Dendritic cell treated with granulocyte-macrophage colony-stimulating factor and Interleukin-4, amounts not matched to agents 40 ng/mL and 50 ng/mL, for 4 days (primary cell): ENCODE measurements around the gene BABAM2.
"Not testable (repeated sequence)": the region's sequence is repeated elsewhere in the genome, so short reads cannot be mapped to it uniquely, and the experiment has no call there.

ENCODE experiments used
- H3K27ac Mint-ChIP-seq: one replicate; pipeline ENCODE4 v1.8.0; 2022; ENCODE audit warnings: mild to moderate bottlenecking, mixed read lengths
- H3K27me3 Mint-ChIP-seq: one replicate; pipeline ENCODE4 v1.8.0; 2022; ENCODE audit warnings: mild to moderate bottlenecking, mixed read lengths
- H3K36me3 Mint-ChIP-seq: one replicate; pipeline ENCODE4 v1.8.0; 2022; ENCODE audit warnings: low read depth, mixed read lengths
- H3K4me1 Mint-ChIP-seq: one replicate; pipeline ENCODE4 v1.8.0; 2022; ENCODE audit warnings: low read depth, mixed read lengths
- H3K4me3 Mint-ChIP-seq: one replicate; pipeline ENCODE4 v1.8.0; 2022; ENCODE audit warnings: mild to moderate bottlenecking, moderate library complexity, mixed read lengths
- H3K9me3 Mint-ChIP-seq: one replicate; pipeline ENCODE4 v1.8.0; 2022; ENCODE audit warnings: mixed read lengths
- intact Hi-C: fragments of 100-400 bp; cut with micrococcal nuclease; formaldehyde crosslinking; loops from one replicate; pipeline ENCODE4 v1.15.0; 2022

Gene BABAM2

DNA sequence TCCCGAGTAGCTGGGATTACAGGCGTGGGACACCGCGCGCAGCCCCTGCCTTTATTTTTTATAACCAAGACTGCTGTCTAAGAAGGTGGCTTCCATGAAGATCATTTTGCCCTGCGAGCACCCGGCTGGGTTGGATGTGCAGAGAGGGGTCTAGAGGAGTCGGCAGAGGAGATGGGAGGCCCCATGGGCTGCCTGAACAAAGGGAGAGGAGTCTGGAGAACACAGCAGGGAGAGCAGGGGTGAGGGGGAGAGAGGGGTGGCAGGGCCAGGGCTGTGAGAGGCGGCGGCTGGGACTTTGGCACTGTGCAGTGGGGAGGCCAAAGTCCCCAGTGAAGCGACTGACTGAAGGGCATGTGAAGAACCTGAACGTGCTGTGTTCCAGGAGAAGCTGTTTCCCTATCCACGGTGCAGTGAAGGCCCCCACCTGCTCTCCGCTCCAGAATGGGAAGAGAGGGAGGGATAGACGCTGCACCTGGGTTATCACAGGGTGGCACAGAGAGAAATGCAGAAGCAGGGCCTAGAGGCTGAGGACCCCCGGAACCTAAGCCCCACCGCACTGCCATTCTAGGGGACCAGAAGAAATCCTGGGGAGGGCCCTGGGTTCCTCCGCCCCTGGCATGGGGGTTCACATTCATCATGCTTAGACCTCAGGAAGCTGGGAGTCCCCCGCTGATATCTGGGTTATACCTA is 477.3 kb downstream of the BABAM2 start:
- Mint-ChIP-seq H3K4me3 (no peak overlapping the region), H3K4me1 (peaks cover 48% of the 10 kb centered on the region), H3K27me3 (peaks cover 34% of the 10 kb centered on the region), H3K36me3 (no peaks in the 10 kb centered on the region), H3K27ac (no peak overlapping the region), H3K9me3 (no peaks in the 10 kb centered on the region)
- intact Hi-C loops: no loop called here

DNA sequence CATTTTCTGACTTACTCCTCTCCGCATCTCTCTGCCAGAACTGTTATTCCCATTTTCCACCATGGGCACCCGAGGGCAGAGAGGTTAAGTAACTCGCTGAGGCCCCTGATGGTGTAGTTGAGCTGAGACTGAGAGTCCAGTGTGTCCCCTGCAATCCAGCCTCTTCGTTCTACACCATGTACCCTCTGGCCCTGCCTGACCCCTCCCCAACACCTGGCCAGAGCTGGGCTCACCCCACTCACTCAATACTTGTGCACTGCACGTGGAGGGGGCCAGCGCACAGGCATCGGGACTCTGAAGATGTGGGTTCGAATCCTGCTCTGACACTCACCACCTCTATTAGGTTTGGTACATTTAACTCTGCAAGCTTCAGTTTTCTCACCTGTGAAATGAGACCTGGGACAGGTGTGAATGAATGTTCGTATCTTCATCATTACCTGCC is 477.8 kb downstream of the BABAM2 start:
- peaks cover 43% of the 10 kb centered on the region for H3K4me1 Mint-ChIP-seq
- no peak overlapping the region for H3K27ac Mint-ChIP-seq
- H3K4me3 Mint-ChIP-seq: no peak overlapping the region
- peaks cover 33% of the 10 kb centered on the region for H3K27me3 Mint-ChIP-seq
- H3K9me3 Mint-ChIP-seq: no peaks in the 10 kb centered on the region
- intact Hi-C loops: no loop called here
- H3K36me3 Mint-ChIP-seq: no peaks in the 10 kb centered on the region

DNA sequence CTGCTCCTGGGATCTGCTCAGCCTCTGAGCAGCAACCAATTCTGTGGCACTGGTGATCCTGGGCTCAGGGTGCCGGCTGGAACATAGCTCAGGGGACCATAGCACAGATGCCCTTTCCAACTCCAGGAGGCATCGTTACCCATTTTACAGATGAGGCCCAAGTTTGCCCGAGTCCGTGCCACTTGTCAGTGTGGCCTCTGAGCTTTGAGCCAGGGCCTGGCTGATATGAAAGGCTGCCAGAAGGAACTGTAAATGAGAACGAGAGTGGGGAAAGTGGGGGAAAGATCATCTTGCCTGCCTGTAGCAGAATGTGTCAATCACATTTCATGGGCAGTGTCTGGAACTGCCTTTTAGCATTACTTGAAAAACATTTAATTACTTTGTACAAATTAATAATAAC is 478.8 kb downstream of the BABAM2 start:
- intact Hi-C loops: no loop called here
- Mint-ChIP-seq H3K27me3 (peaks cover 34% of the 10 kb centered on the region), H3K36me3 (no peaks in the 10 kb centered on the region), H3K4me1 (peaks cover 36% of the 10 kb centered on the region), H3K9me3 (no peaks in the 10 kb centered on the region), H3K4me3 (no peak overlapping the region), H3K27ac (no peak overlapping the region)

DNA sequence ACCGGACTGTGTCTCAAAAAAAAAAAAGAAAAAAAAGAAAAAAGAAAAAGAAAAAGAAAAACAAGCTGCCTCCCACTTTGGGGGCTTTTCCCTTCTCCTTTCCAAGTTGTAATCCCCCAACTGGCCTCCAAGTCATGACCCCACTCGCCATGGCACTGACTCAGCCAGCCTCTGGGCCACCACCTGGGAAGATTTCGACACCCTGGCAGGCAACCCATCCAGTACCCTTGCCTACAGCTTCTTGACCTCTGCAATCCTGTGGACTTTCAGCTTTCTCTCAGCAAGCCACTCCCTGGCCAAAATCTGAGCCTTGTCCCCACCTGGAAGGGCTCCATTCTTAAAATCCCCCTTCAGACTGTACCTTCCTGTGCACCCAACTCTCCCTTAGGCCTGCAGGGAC is 479.8 kb downstream of the BABAM2 start:
- Mint-ChIP-seq H3K4me3 (no peak overlapping the region), H3K4me1 (peaks cover 39% of the 10 kb centered on the region), H3K36me3 (no peaks in the 10 kb centered on the region), H3K27me3 (peaks cover 32% of the 10 kb centered on the region), H3K9me3 (no peaks in the 10 kb centered on the region), H3K27ac (no peak overlapping the region)
- intact Hi-C loops: no loop called here

DNA sequence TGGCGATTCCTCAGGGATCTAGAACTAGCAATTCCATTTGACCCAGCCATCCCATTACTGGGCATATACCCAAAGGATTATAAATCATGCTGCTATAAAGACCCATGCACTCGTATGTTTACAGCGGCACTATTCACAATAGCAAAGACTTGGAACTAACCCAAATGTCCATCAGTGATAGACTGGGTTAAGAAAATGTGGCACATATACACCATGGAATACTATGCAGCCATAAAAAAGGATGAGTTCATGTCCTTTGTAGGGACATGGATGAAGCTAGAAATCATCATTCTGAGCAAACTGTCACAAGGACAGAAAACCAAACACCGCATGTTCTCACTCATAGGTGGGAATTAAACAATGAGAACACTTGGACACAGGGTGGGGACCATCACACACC is 481.2 kb downstream of the BABAM2 start:
- H3K36me3 Mint-ChIP-seq, intact Hi-C loops, H3K27ac Mint-ChIP-seq, H3K9me3 Mint-ChIP-seq, H3K4me3 Mint-ChIP-seq: not testable (repeated sequence)
- Mint-ChIP-seq H3K4me1 (peaks cover 29% of the 10 kb centered on the region), H3K27me3 (peaks cover 39% of the 10 kb centered on the region)

DNA sequence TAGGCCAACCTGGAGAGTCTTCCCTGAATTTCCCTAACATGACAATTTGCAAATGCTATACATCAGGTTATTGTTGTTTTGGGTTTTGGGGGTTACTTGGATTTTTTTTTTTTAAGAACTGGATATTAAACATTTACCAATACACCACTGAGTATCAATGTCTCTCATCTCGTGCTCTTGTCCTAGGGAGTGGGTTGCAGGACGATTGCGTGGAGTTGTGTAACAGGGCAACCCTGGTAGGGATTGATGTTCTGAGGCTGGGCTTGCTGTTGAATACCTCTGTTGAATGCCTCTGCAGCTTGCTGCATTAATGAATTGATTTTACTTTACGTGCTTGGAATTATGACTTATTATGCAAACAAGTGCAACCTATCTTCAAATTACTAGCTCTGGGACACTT is 483.3 kb downstream of the BABAM2 start:
- intact Hi-C loops: no loop called here
- Mint-ChIP-seq H3K27ac (no peak overlapping the region), H3K36me3 (no peaks in the 10 kb centered on the region), H3K4me3 (no peak overlapping the region), H3K9me3 (no peaks in the 10 kb centered on the region), H3K27me3 (peaks cover 43% of the 10 kb centered on the region), H3K4me1 (peaks cover 27% of the 10 kb centered on the region)

DNA sequence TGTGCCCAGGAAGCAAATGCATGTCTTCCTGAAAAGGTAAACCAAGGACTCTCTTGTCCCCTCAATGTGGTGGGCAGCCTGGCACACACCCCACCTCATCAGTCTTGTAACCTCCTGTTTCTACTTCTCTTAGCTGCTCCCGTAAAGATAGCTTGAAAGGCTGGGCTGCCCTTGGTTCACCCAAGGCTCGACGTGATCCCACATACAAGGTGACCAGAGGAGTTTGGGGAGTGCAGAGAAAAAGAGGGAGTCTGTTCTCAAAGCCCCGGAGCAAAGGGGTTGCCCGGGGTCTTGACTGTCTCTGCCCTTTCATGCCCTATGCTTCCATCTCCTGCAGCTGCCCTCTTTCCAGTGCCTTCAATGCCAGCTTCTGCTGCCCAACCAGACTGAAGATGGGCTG is 483.8 kb downstream of the BABAM2 start:
- Mint-ChIP-seq H3K27ac (no peak overlapping the region), H3K9me3 (no peaks in the 10 kb centered on the region), H3K27me3 (peaks cover 41% of the 10 kb centered on the region), H3K4me1 (peaks cover 27% of the 10 kb centered on the region), H3K4me3 (no peak overlapping the region), H3K36me3 (no peaks in the 10 kb centered on the region)
- intact Hi-C loops: no loop called here

DNA sequence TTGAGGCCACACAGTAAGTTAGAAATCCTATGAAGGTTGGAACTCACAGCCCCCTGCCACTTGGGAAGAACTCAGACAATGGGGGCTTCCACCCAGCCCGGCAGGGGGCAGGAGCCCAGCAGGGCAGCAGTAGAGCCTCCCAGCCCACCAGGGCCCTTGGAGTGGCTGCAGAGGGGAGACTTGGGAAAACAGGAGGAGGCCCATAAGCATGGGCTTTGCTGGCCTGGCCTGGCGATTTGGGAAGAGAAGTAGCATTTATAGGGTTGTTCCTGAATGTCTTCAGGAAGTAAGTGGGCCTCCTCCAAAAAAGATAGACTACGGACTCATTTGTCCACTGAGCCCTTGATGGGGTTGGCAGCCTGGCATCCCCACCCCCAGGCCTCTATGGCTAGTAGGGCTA is 484.7 kb downstream of the BABAM2 start:
- Mint-ChIP-seq H3K36me3 (no peaks in the 10 kb centered on the region), H3K27ac (no peak overlapping the region), H3K9me3 (no peaks in the 10 kb centered on the region), H3K27me3 (peaks cover 41% of the 10 kb centered on the region), H3K4me1 (peaks cover 33% of the 10 kb centered on the region), H3K4me3 (no peak overlapping the region)
- intact Hi-C loops: loop anchor here (5.0 kb wide), 1 partner anchor 33 kb away; no protein-coding TSS in a partner anchor

DNA sequence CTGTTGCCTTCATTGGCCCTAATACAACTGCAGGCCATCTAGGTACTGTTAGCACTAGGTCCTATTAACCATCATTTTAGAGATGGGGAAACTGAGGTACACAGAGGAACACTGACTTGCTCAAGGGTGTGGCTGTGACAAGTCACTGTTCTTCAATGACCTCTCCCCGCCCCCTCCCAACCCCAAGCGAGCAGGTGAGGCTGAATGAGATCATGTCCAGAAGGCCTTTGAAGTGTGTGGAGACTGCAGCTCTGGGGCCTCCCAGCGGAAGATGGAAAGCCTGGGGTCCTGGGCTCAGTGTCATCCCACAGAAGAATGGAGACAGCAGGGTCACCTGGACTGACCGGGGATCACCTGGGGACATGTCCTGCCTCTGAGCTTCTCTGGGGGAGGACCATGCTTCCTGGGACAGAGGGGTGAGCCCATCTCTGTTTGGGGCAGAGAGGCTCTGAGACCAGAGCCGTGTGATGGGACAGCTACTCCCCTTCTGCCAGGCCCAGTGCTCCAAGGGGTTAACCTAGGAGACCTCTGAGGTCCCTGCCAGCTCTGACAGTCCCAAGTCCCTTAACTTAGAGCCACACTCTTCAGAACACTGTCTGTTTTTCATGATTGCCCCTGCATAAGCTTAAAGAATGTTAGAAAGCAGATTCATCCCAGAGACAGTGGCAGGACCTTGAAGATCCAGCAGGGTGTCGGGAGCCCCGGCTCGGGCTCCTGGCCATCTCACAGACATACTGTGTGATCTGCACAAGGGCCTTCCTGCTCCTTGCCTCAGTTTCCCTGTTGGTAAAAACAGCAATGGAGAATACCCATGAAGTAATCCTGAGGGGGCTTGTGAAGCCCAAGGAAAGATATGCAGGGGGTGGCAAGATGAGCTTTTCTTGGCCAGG is 485.5 kb downstream of the BABAM2 start:
- H3K4me3 Mint-ChIP-seq: no peak overlapping the region
- peaks cover 33% of the 10 kb centered on the region for H3K4me1 Mint-ChIP-seq
- H3K9me3 Mint-ChIP-seq: no peaks in the 10 kb centered on the region
- no peak overlapping the region for H3K27ac Mint-ChIP-seq
- no peaks in the 10 kb centered on the region for H3K36me3 Mint-ChIP-seq
- intact Hi-C loops: loop anchor here (5.0 kb wide), 1 partner anchor 34 kb away; no protein-coding TSS in a partner anchor
- H3K27me3 Mint-ChIP-seq: peaks cover 39% of the 10 kb centered on the region

DNA sequence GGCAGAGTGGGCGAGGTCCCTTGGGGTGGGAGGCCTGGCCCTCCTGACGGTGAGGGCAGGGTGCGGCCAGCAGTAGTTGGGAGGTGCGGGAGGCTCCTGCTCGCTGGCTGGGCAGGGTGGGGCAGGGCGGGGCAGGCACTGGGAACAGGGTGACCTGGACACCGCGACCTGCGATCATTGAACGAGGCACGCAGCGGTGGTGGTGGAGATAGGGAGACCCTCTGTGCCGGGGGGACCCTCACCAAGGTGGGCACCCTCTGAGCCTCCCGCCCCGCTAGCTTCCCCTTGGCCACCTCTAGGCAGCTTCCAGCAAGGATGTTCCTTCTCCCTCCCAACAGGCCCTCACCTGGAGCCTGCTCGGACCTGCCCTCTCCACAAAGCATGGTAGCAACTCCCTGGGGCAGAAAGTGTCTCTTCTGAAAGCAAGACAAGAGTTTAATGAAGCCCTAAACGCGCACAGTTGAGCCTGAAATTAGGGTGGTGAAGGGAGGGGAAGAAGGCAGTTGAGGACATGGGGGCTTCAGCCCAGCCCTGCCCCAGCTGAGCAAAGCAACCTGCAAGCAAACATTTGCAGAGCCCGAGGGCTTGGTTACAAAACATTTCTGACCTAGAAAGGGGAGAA is 486.8 kb downstream of the BABAM2 start:
- H3K4me1 Mint-ChIP-seq: peaks cover 41% of the 10 kb centered on the region
- no peak overlapping the region for H3K27ac Mint-ChIP-seq
- peaks cover 39% of the 10 kb centered on the region for H3K27me3 Mint-ChIP-seq
- no peaks in the 10 kb centered on the region for H3K9me3 Mint-ChIP-seq
- intact Hi-C loops: loop anchor here (5.0 kb wide), 1 partner anchor 35 kb away; no protein-coding TSS in a partner anchor
- no peak overlapping the region for H3K4me3 Mint-ChIP-seq
- no peaks in the 10 kb centered on the region for H3K36me3 Mint-ChIP-seq

DNA sequence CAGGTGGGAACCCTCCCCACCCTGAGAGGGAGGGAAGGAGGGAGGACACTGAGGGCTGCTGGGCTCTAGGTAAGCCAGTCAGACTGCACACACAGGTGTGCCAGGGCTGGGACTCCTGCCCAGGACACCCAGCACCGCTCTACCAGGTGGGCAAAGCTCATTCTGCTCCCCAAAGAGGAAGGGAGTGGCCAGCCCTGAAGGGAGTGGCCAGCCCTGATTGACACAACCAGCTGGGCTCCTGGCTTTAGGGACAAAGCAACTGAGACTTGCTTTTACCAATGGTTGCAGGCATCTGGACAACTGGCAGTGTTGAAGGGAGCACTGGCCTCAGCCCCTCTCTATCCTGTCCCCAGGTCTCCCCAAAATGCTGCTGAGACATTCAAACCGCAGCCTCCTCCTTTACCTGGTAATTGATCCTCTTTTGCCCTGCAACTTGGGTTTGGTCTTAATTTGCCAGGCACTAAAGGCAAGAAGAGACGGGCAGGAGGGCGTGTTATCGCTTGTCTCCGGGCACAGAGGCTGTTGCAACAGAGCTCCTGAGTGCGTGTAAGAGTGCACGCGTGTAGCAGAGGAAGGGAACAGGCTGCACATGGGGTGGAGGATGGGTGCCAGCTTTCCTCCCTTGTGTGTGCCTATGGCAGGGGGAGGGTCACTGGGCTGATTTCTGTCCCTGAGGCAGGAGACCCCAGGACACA is 487.6 kb downstream of the BABAM2 start:
- H3K9me3 Mint-ChIP-seq: no peaks in the 10 kb centered on the region
- intact Hi-C loops: loop anchor here (5.0 kb wide), 1 partner anchor 36 kb away; no protein-coding TSS in a partner anchor
- peak overlapping the region; percentile 39 for H3K4me3 Mint-ChIP-seq
- no peaks in the 10 kb centered on the region for H3K36me3 Mint-ChIP-seq
- H3K4me1 Mint-ChIP-seq: peaks cover 46% of the 10 kb centered on the region
- peak overlapping the region; percentile 34 for H3K27ac Mint-ChIP-seq
- peaks cover 38% of the 10 kb centered on the region for H3K27me3 Mint-ChIP-seq

DNA sequence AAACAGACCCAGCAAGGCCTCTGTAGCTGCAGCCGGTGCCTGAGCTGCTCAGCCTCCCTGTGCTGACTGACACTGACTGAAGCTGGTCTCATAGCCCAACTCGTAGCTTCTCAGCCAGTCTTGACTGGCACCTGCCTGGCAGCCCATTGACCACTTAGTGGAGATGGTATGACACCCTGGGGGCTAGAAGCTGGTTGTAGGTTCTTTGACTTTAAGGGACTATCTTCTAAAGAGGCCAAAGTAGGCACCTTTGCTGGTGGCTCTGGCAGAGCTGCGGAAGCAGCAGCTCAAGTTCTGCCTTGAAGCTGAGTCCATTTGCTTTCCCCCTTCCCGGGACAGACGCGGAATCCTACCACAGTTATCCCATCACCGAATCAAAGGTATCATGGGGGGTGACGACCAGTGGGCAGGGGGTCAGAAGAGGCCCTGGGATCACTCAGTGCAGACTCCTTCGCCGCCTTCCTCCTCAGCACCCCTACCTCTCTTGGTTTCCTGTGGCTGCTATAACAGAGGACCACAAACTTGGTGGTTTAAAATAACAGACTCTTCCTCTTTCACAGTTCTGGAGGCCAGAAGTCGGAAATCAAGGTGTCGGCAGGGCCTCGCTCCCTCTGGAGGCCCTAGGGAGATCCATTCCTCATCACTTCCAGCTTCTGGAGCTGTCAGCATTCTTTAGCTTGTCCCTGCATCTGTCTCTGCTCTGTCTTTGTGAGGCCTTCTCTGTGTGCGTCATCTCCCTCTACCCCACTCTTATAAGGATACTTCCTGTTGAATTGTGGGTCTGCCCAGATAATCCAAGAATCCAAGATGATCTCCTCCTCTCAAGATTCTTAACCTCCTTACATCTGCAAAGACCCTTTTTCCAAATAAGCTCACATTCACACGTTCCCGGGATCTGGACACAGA is 488.4 kb downstream of the BABAM2 start:
- intact Hi-C loops: loop anchor here (5.0 kb wide), 1 partner anchor 37 kb away; no protein-coding TSS in a partner anchor
- Mint-ChIP-seq H3K4me3 (peak overlapping the region; percentile 9), H3K4me1 (peaks cover 49% of the 10 kb centered on the region), H3K36me3 (no peaks in the 10 kb centered on the region), H3K9me3 (no peaks in the 10 kb centered on the region), H3K27me3 (peaks cover 33% of the 10 kb centered on the region), H3K27ac (peak overlapping the region; percentile 24)

DNA sequence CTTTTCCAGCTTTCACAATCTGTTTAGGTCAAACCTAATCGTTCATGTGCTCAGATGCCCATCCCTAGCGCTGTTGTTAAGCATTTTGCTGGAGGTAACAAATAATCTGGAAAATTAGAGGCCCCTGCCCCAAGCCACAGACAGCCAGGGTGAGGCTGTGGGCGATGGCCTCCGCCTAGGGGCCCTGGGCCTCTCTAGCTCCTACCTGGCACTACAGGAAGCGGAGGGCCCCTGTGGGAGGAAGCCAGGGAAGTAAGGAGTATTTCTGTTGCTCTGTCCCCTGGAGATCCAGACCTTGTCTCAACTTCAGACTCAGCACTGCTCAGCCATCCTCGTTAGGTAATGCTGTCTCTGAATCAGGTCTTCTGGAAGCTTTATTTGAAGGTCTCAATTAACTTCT is 489.7 kb downstream of the BABAM2 start:
- intact Hi-C loops: no loop called here
- H3K36me3 Mint-ChIP-seq: no peaks in the 10 kb centered on the region
- no peak overlapping the region for H3K27ac Mint-ChIP-seq
- no peaks in the 10 kb centered on the region for H3K9me3 Mint-ChIP-seq
- peaks cover 43% of the 10 kb centered on the region for H3K4me1 Mint-ChIP-seq
- no peak overlapping the region for H3K4me3 Mint-ChIP-seq
- H3K27me3 Mint-ChIP-seq: peaks cover 26% of the 10 kb centered on the region
